ENCODE measurements around the gene SLC29A3. TPM values are rescaled to one million over a fixed set of nuclear protein-coding genes. Genes with fewer than 3 reads are reported as not detected.

Gene SLC29A3
- polyA plus RNA-seq, 4 donors: 0.45 to 16.9 (median 2.7) TPM

- Histone ChIP-seq H3K4me1 (ENCODE audit: control insufficient read depth in 3 of 3, insufficient read depth in 2 of 3, low read depth in 1 of 3, low read length in 2 of 3) (peaks cover 0 to 32% (median 0%) of the 10 kb centered on the region in 3 donors), H3K27me3 (ENCODE audit: control insufficient read depth in 3 of 3, insufficient read depth in 3 of 3, low read length in 3 of 3) (peaks cover 0 to 4% (median 0%) of the 10 kb centered on the region in 3 donors), H3K36me3 (ENCODE audit: control insufficient read depth in 3 of 3, insufficient read depth in 2 of 3, low read depth in 1 of 3, low read length in 3 of 3) (peaks cover 0 to 73% (median 0%) of the 10 kb centered on the region in 3 donors), H3K27ac (ENCODE audit: low read depth in 1 of 3, low read length in 2 of 3) (no peak overlapping the region), H3K9me3 (ENCODE audit: control insufficient read depth in 2 of 2, insufficient read depth in 1 of 2, low read depth in 1 of 2, low read length in 1 of 2) (no peaks in the 10 kb centered on the region), H3K4me3 (ENCODE audit: low read depth in 1 of 3, low read length in 3 of 3) (no peak overlapping the region)
- DNase-seq (no peak), FAIRE-seq (no peak)
- 83 to 89% (median 84%) methylated on average over 17 of the region's 17 CpGs for WGBS, 3 donors
Observed at GRCh38 chr10:71286521-71287294, 32.4 kb upstream of the SLC29A3 start.

- Histone ChIP-seq H3K4me1 (ENCODE audit: control insufficient read depth in 3 of 3, insufficient read depth in 2 of 3, low read depth in 1 of 3, low read length in 2 of 3) (peaks cover 0 to 32% (median 0%) of the 10 kb centered on the region in 3 donors), H3K36me3 (ENCODE audit: control insufficient read depth in 3 of 3, insufficient read depth in 2 of 3, low read depth in 1 of 3, low read length in 3 of 3) (peaks cover 0 to 73% (median 0%) of the 10 kb centered on the region in 3 donors), H3K4me3 (ENCODE audit: low read depth in 1 of 3, low read length in 3 of 3) (no peak overlapping the region), H3K27ac (ENCODE audit: low read depth in 1 of 3, low read length in 2 of 3) (no peak overlapping the region), H3K9me3 (ENCODE audit: control insufficient read depth in 2 of 2, insufficient read depth in 1 of 2, low read depth in 1 of 2, low read length in 1 of 2) (no peaks in the 10 kb centered on the region), H3K27me3 (ENCODE audit: control insufficient read depth in 3 of 3, insufficient read depth in 3 of 3, low read length in 3 of 3) (peaks cover 0 to 4% (median 0%) of the 10 kb centered on the region in 3 donors)
- DNase-seq: no peak
- FAIRE-seq: no peak
- WGBS, 3 donors: 80 to 87% (median 84%) methylated on average over 14 of the region's 14 CpGs
Observed at GRCh38 chr10:71287456-71287855, 31.6 kb upstream of the SLC29A3 start.

- H3K27me3 ChIP-seq (ENCODE audit: control insufficient read depth in 3 of 3, insufficient read depth in 3 of 3, low read length in 3 of 3): peaks cover 0 to 4% (median 2%) of the 10 kb centered on the region in 3 donors
- H3K36me3 ChIP-seq (ENCODE audit: control insufficient read depth in 3 of 3, insufficient read depth in 2 of 3, low read depth in 1 of 3, low read length in 3 of 3): peaks cover 0 to 71% (median 0%) of the 10 kb centered on the region in 3 donors
- H3K4me3 ChIP-seq (ENCODE audit: low read depth in 1 of 3, low read length in 3 of 3): no peak overlapping the region
- H3K27ac ChIP-seq (ENCODE audit: low read depth in 1 of 3, low read length in 2 of 3): no peak overlapping the region
- peaks cover 0 to 32% (median 0%) of the 10 kb centered on the region in 3 donors for H3K4me1 ChIP-seq (ENCODE audit: control insufficient read depth in 3 of 3, insufficient read depth in 2 of 3, low read depth in 1 of 3, low read length in 2 of 3)
- FAIRE-seq (no peak), DNase-seq (no peak)
- no peaks in the 10 kb centered on the region for H3K9me3 ChIP-seq (ENCODE audit: control insufficient read depth in 2 of 2, insufficient read depth in 1 of 2, low read depth in 1 of 2, low read length in 1 of 2)
- 81 to 92% (median 84%) methylated on average over 15 of the region's 15 CpGs for WGBS, 3 donors
Observed at GRCh38 chr10:71288461-71288860, 30.6 kb upstream of the SLC29A3 start.

GRCh38 chr10:71289421-71290130, 29.5 kb upstream of the SLC29A3 start:
- DNase-seq: no peak
- no peak overlapping the region for H3K27ac ChIP-seq (ENCODE audit: low read depth in 1 of 3, low read length in 2 of 3)
- peaks cover 0 to 70% (median 0%) of the 10 kb centered on the region in 3 donors for H3K36me3 ChIP-seq (ENCODE audit: control insufficient read depth in 3 of 3, insufficient read depth in 2 of 3, low read depth in 1 of 3, low read length in 3 of 3)
- H3K4me3 ChIP-seq (ENCODE audit: low read depth in 1 of 3, low read length in 3 of 3): no peak overlapping the region
- no peaks in the 10 kb centered on the region for H3K9me3 ChIP-seq (ENCODE audit: control insufficient read depth in 2 of 2, insufficient read depth in 1 of 2, low read depth in 1 of 2, low read length in 1 of 2)
- FAIRE-seq: no peak
- peaks cover 0 to 4% (median 2%) of the 10 kb centered on the region in 3 donors for H3K27me3 ChIP-seq (ENCODE audit: control insufficient read depth in 3 of 3, insufficient read depth in 3 of 3, low read length in 3 of 3)
- WGBS, 3 donors: 62 to 71% (median 64%) methylated on average over 12 of the region's 12 CpGs
- H3K4me1 ChIP-seq (ENCODE audit: control insufficient read depth in 3 of 3, insufficient read depth in 2 of 3, low read depth in 1 of 3, low read length in 2 of 3): peaks cover 0 to 32% (median 0%) of the 10 kb centered on the region in 3 donors

GRCh38 chr10:71290331-71290730, 28.7 kb upstream of the SLC29A3 start:
- 31 to 75% (median 41%) methylated on average over 3 of the region's 3 CpGs for WGBS, 3 donors
- no peak for FAIRE-seq
- peaks cover 0 to 69% (median 0%) of the 10 kb centered on the region in 3 donors for H3K36me3 ChIP-seq (ENCODE audit: control insufficient read depth in 3 of 3, insufficient read depth in 2 of 3, low read depth in 1 of 3, low read length in 3 of 3)

GRCh38 chr10:71290806-71291527, 28.1 kb upstream of the SLC29A3 start:
- H3K27me3 ChIP-seq (ENCODE audit: control insufficient read depth in 3 of 3, insufficient read depth in 3 of 3, low read length in 3 of 3): peaks cover 0 to 2% (median under 1%) of the 10 kb centered on the region in 3 donors
- no peak overlapping the region for H3K27ac ChIP-seq (ENCODE audit: low read depth in 1 of 3, low read length in 2 of 3)
- DNase-seq (no peak), FAIRE-seq (no peak)
- peaks cover 0 to 69% (median 0%) of the 10 kb centered on the region in 3 donors for H3K36me3 ChIP-seq (ENCODE audit: control insufficient read depth in 3 of 3, insufficient read depth in 2 of 3, low read depth in 1 of 3, low read length in 3 of 3)
- H3K9me3 ChIP-seq (ENCODE audit: control insufficient read depth in 2 of 2, insufficient read depth in 1 of 2, low read depth in 1 of 2, low read length in 1 of 2): no peaks in the 10 kb centered on the region
- 80 to 88% (median 85%) methylated on average over 26 of the region's 26 CpGs for WGBS, 3 donors
- H3K4me3 ChIP-seq (ENCODE audit: low read depth in 1 of 3, low read length in 3 of 3): no peak overlapping the region
- H3K4me1 ChIP-seq (ENCODE audit: control insufficient read depth in 3 of 3, insufficient read depth in 2 of 3, low read depth in 1 of 3, low read length in 2 of 3): peaks cover 0 to 27% (median 0%) of the 10 kb centered on the region in 3 donors

More at GRCh38 chr10:71290331-71290730, 28.7 kb upstream of the SLC29A3 start:
- no peak overlapping the region for H3K4me3 ChIP-seq (ENCODE audit: low read depth in 1 of 3, low read length in 3 of 3)
- H3K27me3 ChIP-seq (ENCODE audit: control insufficient read depth in 3 of 3, insufficient read depth in 3 of 3, low read length in 3 of 3): peaks cover 0 to 4% (median 2%) of the 10 kb centered on the region in 3 donors
- peaks cover 0 to 27% (median 0%) of the 10 kb centered on the region in 3 donors for H3K4me1 ChIP-seq (ENCODE audit: control insufficient read depth in 3 of 3, insufficient read depth in 2 of 3, low read depth in 1 of 3, low read length in 2 of 3)
- H3K9me3 ChIP-seq (ENCODE audit: control insufficient read depth in 2 of 2, insufficient read depth in 1 of 2, low read depth in 1 of 2, low read length in 1 of 2): no peaks in the 10 kb centered on the region
- H3K27ac ChIP-seq (ENCODE audit: low read depth in 1 of 3, low read length in 2 of 3): no peak overlapping the region
- DNase-seq: peak; percentile 44 to 70

GRCh38 chr10:71291528-71291900, 27.5 kb upstream of the SLC29A3 start:
- Histone ChIP-seq H3K9me3 (ENCODE audit: control insufficient read depth in 2 of 2, insufficient read depth in 1 of 2, low read depth in 1 of 2, low read length in 1 of 2) (no peaks in the 10 kb centered on the region), H3K36me3 (ENCODE audit: control insufficient read depth in 3 of 3, insufficient read depth in 2 of 3, low read depth in 1 of 3, low read length in 3 of 3) (peaks cover 0 to 70% (median 0%) of the 10 kb centered on the region in 3 donors), H3K27ac (ENCODE audit: low read depth in 1 of 3, low read length in 2 of 3) (no peak overlapping the region), H3K4me1 (ENCODE audit: control insufficient read depth in 3 of 3, insufficient read depth in 2 of 3, low read depth in 1 of 3, low read length in 2 of 3) (peaks cover 0 to 27% (median 0%) of the 10 kb centered on the region in 3 donors), H3K4me3 (ENCODE audit: low read depth in 1 of 3, low read length in 3 of 3) (no peak overlapping the region), H3K27me3 (ENCODE audit: control insufficient read depth in 3 of 3, insufficient read depth in 3 of 3, low read length in 3 of 3) (peaks cover 0 to 2% (median 0%) of the 10 kb centered on the region in 3 donors)
- 89 to 95% (median 91%) methylated on average over 13 of the region's 13 CpGs for WGBS, 3 donors
- DNase-seq (no peak), FAIRE-seq (no peak)

All from small intestine (tissue), 7 donors.